Vagina (tissue), 2 donors: ENCODE data around the gene ATAD3B.

Experiments
- CTCF ChIP-seq, 3 experiments: fragments of 450-650 bp in 2 of 3; fragments of 200-600 bp in 1 of 3; sonication (generic) in 1 of 3; IDR thresholded peaks; one replicate each; pipeline ENCODE4 v1.5.1; 2017 to 2019; ENCODE audit warnings: antibody characterized with exemption in 3 of 3, mild to moderate bottlenecking in 2 of 3, moderate library complexity in 2 of 3
- POLR2A ChIP-seq, 2 donors: fragments of 450-650 bp; IDR thresholded peaks; one replicate each; pipeline ENCODE4 v1.6.1; 2017; ENCODE audit warnings: antibody characterized with exemption in 2 of 2, mild to moderate bottlenecking in 2 of 2, moderate library complexity in 2 of 2
- POLR2AphosphoS5 ChIP-seq, 2 donors: sonication (generic); formaldehyde crosslinking; IDR thresholded peaks; one replicate each; pipeline ENCODE4 v1.9.0; 2017; ENCODE audit warnings: antibody characterized with exemption in 2 of 2, mild to moderate bottlenecking in 2 of 2, low read depth in 1 of 2; ENCODE audit not compliant: insufficient read depth in 1 of 2

GRCh38 chr1:1425426-1425752 lies 46.2 kb upstream of the ATAD3B start:
- TF ChIP-seq CTCF (IDR thresholded peaks at IDR 0.05) (no peak), POLR2AphosphoS5 (IDR thresholded peaks at IDR 0.05; ENCODE audit: insufficient read depth in 1 of 2, low read depth in 1 of 2) (no peak), POLR2A (IDR thresholded peaks at IDR 0.05) (no peak)
